CD4-positive, alpha-beta T cell treated with Interleukin-17A for 4 hours (primary cell): Measurements from ENCODE around the gene SH3RF1.

Experiments
- DNase-seq: peaks from one replicate; pipeline ENCODE4 v3.0.0-alpha.2; 2020; ENCODE audit warnings: mixed read lengths

Gene SH3RF1

GRCh38 chr4:169127314-169127713, 143.4 kb downstream of the SH3RF1 start:
- no peak for DNase-seq

- DNase-seq, result no peak
Measured at GRCh38 chr4:169124661-169125060, 146.1 kb downstream of the SH3RF1 start.

- DNase-seq, result no peak
Measured at GRCh38 chr4:169122422-169122821, 148.3 kb downstream of the SH3RF1 start.

- DNase-seq, result no peak
Measured at GRCh38 chr4:169121861-169122382, 148.8 kb downstream of the SH3RF1 start.

- DNase-seq, result no peak
Measured at GRCh38 chr4:169120624-169121023, 150.1 kb downstream of the SH3RF1 start.

- DNase-seq, result no peak
Measured at GRCh38 chr4:169119536-169119935, 151.2 kb downstream of the SH3RF1 start.

- no peak for DNase-seq
Measured at GRCh38 chr4:169117591-169118081, 153.1 kb downstream of the SH3RF1 start.

GRCh38 chr4:169116270-169116901, 154.4 kb downstream of the SH3RF1 start:
- no peak for DNase-seq

GRCh38 chr4:169115897-169116254, 154.9 kb downstream of the SH3RF1 start:
- no peak for DNase-seq

- no peak for DNase-seq
Measured at GRCh38 chr4:169115144-169115896, 155.4 kb downstream of the SH3RF1 start.

GRCh38 chr4:169114341-169114974, 156.3 kb downstream of the SH3RF1 start:
- no peak for DNase-seq

- no peak for DNase-seq
Measured at GRCh38 chr4:169110633-169111032, 160.1 kb downstream of the SH3RF1 start.

- no peak for DNase-seq
Measured at GRCh38 chr4:169109035-169109675, 161.6 kb downstream of the SH3RF1 start.

GRCh38 chr4:169108303-169108702, 162.5 kb downstream of the SH3RF1 start:
- DNase-seq, result no peak

GRCh38 chr4:169107528-169107927, 163.2 kb downstream of the SH3RF1 start:
- no peak for DNase-seq

GRCh38 chr4:169106696-169107229, 164.0 kb downstream of the SH3RF1 start:
- no peak for DNase-seq

GRCh38 chr4:169105620-169106019, 165.1 kb downstream of the SH3RF1 start:
- no peak for DNase-seq

GRCh38 chr4:169103966-169104412, 166.8 kb downstream of the SH3RF1 start:
- DNase-seq, result no peak

GRCh38 chr4:169102026-169102425, 168.7 kb downstream of the SH3RF1 start:
- no peak for DNase-seq

- no peak for DNase-seq
Measured at GRCh38 chr4:169100670-169101101, 170.1 kb downstream of the SH3RF1 start.

GRCh38 chr4:169099771-169100180, 171.0 kb downstream of the SH3RF1 start:
- DNase-seq, result no peak

GRCh38 chr4:169098969-169099690, 171.6 kb downstream of the SH3RF1 start:
- DNase-seq, result no peak
